Measurements from ENCODE around the gene NUTM1.

DNA sequence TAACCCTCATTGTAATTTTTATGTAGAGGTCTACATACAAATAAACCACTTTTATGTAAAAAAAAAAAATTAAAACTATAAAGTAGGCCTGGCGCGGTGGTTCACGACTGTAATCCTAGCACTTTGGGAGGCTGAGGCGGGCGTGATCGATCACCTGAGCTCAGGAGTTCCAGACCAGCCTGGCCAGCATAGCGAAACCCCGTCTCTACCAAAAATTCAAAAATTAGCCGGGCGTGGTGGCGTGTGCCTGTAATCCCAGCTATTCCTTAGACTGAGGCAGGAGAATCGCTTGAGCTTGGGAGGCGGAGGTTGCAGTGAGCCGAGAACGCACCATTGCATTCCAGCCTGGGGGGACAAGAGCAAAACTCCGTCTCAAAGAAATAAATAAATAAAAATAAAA is 4.8 kb upstream of the NUTM1 start:
- no peak for TF ChIP-seq POLR2AphosphoS5 (IDR thresholded peaks at IDR 0.05; ENCODE audit: low read depth, low read length)
- TF ChIP-seq REST (IDR thresholded peaks at IDR 0.05; ENCODE audit: insufficient read depth in 1 of 2, low read depth in 2 of 2, low read length in 2 of 2) = no peak
- TF ChIP-seq TAF1 (IDR thresholded peaks at IDR 0.05; ENCODE audit: borderline replicate concordance, insufficient read depth, low read length) = no peak
- TF ChIP-seq SIN3A (IDR thresholded peaks at IDR 0.05; ENCODE audit: borderline replicate concordance, insufficient read depth, low read length) = no peak
- TF ChIP-seq FOXP2 (optimal IDR thresholded peaks at IDR 0.05; ENCODE audit: borderline replicate concordance, extremely low read depth, extremely low read length, insufficient read depth) = no peak
